ENCODE measurements around the gene SKAP2.

SKAP2 gene

DNA sequence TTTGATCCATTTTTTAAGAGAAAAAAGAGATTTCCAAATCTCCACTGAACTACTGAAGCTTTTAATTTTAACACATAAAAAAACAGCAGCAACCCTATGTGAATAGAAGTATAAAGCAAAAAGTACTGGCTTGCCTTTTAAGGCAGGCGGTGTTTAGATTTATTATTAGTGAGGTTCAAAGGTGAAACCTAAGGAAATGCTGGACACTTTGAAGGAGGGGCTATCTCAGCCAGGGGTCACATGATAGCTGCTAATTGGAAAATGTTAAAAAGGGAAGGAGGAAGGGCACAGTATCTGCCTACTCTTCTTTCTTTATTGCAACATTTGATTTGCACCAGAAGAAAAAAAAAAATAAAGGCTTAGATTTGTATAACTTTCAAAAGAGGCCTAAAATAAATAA lies 183.8 kb downstream of the SKAP2 start:
- TF ChIP-seq, protein P1, sequence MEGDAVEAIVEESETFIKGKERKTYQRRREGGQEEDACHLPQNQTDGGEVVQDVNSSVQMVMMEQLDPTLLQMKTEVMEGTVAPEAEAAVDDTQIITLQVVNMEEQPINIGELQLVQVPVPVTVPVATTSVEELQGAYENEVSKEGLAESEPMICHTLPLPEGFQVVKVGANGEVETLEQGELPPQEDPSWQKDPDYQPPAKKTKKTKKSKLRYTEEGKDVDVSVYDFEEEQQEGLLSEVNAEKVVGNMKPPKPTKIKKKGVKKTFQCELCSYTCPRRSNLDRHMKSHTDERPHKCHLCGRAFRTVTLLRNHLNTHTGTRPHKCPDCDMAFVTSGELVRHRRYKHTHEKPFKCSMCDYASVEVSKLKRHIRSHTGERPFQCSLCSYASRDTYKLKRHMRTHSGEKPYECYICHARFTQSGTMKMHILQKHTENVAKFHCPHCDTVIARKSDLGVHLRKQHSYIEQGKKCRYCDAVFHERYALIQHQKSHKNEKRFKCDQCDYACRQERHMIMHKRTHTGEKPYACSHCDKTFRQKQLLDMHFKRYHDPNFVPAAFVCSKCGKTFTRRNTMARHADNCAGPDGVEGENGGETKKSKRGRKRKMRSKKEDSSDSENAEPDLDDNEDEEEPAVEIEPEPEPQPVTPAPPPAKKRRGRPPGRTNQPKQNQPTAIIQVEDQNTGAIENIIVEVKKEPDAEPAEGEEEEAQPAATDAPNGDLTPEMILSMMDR (IDR thresholded peaks at IDR 0.05; ENCODE audit: insufficient read depth, low read length, missing control alignments): no peak
- ChIA-PET POLR2A (no interaction called here), CTCF (interaction anchor here (1.2 to 5.6 kb wide), 6 partner anchors 11 to 462 kb away, joined by 3 to 44 read pairs (median 18); partner anchors contain the start of gene HOXA5)
- H3K4me3 ChIP-seq (ENCODE audit: low read depth, low read length): no peak overlapping the region
- no peak for DNase-seq (ENCODE audit: low read depth, low spot score)

- ChIA-PET POLR2A (interaction anchor here (0.7 kb wide), 1 partner anchor 17 kb away, joined by 3 read pairs; no protein-coding TSS in a partner anchor), CTCF (interaction anchor here (0.9 to 2.6 kb wide), 8 partner anchors 8 to 484 kb away, joined by 3 to 17 read pairs (median 5); partner anchors contain the start of gene HOXA5)
- H3K4me3 ChIP-seq (ENCODE audit: low read depth, low read length): no peak overlapping the region
- DNase-seq (ENCODE audit: low read depth, low spot score): no peak
- TF ChIP-seq, protein P1 (IDR thresholded peaks at IDR 0.05; ENCODE audit: insufficient read depth, low read length, missing control alignments): no peak
These were observed 189.1 kb downstream of the SKAP2 start for GRCh38 chr7:26675143-26675887.

DNA sequence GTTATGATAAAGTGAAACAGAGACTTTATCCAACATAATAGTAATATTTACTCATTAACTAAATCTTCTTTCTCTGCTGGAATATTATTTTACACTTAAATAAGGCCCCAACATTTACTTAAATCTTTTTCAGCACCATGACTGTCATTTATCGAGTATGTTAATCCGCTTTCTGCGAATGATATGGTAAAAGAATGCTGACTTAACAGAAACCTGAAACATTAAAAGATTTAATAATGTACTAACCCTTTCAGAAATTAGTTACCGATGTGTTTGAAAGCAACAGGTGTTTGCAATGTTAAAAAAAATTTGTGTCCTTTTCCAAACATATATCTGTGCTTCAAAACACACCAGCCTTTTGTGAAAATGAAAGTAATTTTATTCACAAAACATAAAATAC lies 190.5 kb downstream of the SKAP2 start:
- ChIA-PET POLR2A (no interaction called here), CTCF (interaction anchor here (1.2 to 2.8 kb wide), 2 partner anchors 304 to 308 kb away, joined by 5 to 14 read pairs; no protein-coding TSS in a partner anchor)
- no peak overlapping the region for H3K4me3 ChIP-seq (ENCODE audit: low read depth, low read length)
- TF ChIP-seq, protein P1 (IDR thresholded peaks at IDR 0.05; ENCODE audit: insufficient read depth, low read length, missing control alignments): no peak
- DNase-seq (ENCODE audit: low read depth, low spot score): no peak

- CTCF ChIA-PET: interaction anchor here (1.2 to 2.8 kb wide), 2 partner anchors 304 to 308 kb away, joined by 5 to 14 read pairs; no protein-coding TSS in a partner anchor
- TF ChIP-seq, protein P1 (IDR thresholded peaks at IDR 0.05; ENCODE audit: insufficient read depth, low read length, missing control alignments): no peak
- POLR2A ChIA-PET: no interaction called here
- no peak for DNase-seq (ENCODE audit: low read depth, low spot score)
- H3K4me3 ChIP-seq (ENCODE audit: low read depth, low read length): no peak overlapping the region
These were observed 191.1 kb downstream of the SKAP2 start for GRCh38 chr7:26673271-26673670.

DNA sequence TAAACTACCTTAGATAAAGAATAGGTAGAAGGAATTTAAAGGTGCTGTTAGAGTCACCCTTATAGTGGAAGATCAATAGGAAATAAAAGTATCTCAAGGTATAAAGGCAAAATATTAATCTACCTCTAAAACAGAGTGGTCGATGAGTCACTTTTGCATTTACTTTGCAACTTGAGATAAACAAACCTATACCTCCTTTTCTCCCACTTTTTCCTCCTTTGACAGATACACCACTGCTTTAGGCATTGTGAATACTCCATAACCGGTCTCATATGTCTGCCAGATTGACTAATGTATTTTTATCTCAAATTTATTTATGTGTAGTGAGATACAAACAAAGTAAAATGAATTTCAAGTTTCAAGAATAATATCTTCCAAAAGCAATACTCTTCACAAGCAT lies 193.5 kb downstream of the SKAP2 start:
- TF ChIP-seq, protein P1 (IDR thresholded peaks at IDR 0.05; ENCODE audit: insufficient read depth, low read length, missing control alignments): no peak
- no peak overlapping the region for H3K4me3 ChIP-seq (ENCODE audit: low read depth, low read length)
- ChIA-PET POLR2A (no interaction called here), CTCF (interaction anchor here (0.6 to 13.3 kb wide), 12 partner anchors 9 to 778 kb away, joined by 3 to 179 read pairs (median 6); no protein-coding TSS in a partner anchor)
- no peak for DNase-seq (ENCODE audit: low read depth, low spot score)

DNA sequence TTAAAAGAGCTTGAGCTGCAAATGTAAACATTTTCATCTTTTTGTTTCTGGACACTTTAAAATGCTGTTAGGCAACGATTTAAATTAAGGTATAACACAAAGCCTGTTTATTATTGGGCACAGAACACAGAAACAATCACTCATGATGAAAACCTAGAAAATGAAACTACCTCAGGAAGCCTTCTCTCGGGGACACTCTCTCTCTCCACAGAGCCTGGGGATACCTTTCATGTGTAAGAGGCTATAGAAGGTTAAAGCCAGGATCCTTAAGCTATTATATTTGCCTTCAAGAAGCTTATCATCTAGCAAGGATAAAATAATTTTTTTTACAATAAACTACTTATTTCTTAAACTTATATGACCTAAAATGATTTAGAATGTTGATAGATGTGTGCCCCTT lies 194.1 kb downstream of the SKAP2 start:
- TF ChIP-seq, protein P1 (IDR thresholded peaks at IDR 0.05; ENCODE audit: insufficient read depth, low read length, missing control alignments): no peak
- ChIA-PET CTCF (interaction anchor here (0.6 to 13.3 kb wide), 11 partner anchors 10 to 778 kb away, joined by 3 to 179 read pairs (median 5); no protein-coding TSS in a partner anchor), POLR2A (interaction anchor here (0.6 kb wide), 1 partner anchor 156 kb away, joined by 3 read pairs; no protein-coding TSS in a partner anchor)
- no peak for DNase-seq (ENCODE audit: low read depth, low spot score)
- no peak overlapping the region for H3K4me3 ChIP-seq (ENCODE audit: low read depth, low read length)
